ENCODE measurements around the gene YEATS2. TPM values are rescaled to one million over a fixed set of nuclear protein-coding genes. Genes with fewer than 3 reads are reported as not detected.

The YEATS2 gene
- total RNA-seq, 4 donors from 2014 or later: 15.4 to 54.7 (median 40.6) TPM

DNA sequence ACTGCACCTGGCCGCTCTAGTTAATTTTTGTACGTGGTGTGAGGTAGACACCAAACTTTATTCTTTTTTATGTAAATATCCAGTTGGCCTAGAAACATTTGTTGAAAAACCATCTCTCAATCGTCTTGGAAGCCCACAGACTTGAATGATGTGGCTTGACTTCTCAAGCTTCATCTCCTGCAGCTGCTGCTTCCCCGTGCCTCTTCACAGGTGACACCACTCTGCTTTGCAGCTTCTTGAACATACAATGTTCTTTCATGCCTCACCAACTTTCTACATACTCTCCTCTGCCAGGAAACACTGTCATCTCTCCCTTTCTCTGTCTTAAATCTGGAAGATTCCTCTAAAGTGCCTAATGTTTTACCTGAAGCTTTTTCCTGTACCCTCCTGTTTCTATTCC lies 92.2 kb downstream of the YEATS2 start:
- no peaks in the 10 kb centered on the region for H3K36me3 ChIP-seq
- intact Hi-C loops (cut with DNase I; ENCODE audit: low total_unique reads): no loop called here
- TF ChIP-seq POLR2A (IDR thresholded peaks at IDR 0.05) (no peak), CTCF (IDR thresholded peaks at IDR 0.05) (no peak)
- no peaks in the 10 kb centered on the region for H3K9me3 ChIP-seq
- DNase-seq: no peak
- H3K27me3 ChIP-seq: no peaks in the 10 kb centered on the region
- H3K4me3 ChIP-seq: no peak overlapping the region
- no peaks in the 10 kb centered on the region for H3K4me1 ChIP-seq
- no peak overlapping the region for H3K27ac ChIP-seq

GRCh38 chr3:183790700-183791099 lies 93.1 kb downstream of the YEATS2 start:
- H3K9me3 ChIP-seq: no peaks in the 10 kb centered on the region
- H3K4me3 ChIP-seq: no peak overlapping the region
- H3K27me3 ChIP-seq: no peaks in the 10 kb centered on the region
- no peak for TF ChIP-seq CTCF (IDR thresholded peaks at IDR 0.05)
- intact Hi-C loops (cut with DNase I; ENCODE audit: low total_unique reads): no loop called here
- H3K4me1 ChIP-seq: no peaks in the 10 kb centered on the region
- DNase-seq: no peak
- H3K27ac ChIP-seq: no peak overlapping the region
- H3K36me3 ChIP-seq: no peaks in the 10 kb centered on the region

GRCh38 chr3:183792976-183793375 lies 95.4 kb downstream of the YEATS2 start:
- Histone ChIP-seq H3K9me3 (no peaks in the 10 kb centered on the region), H3K36me3 (no peaks in the 10 kb centered on the region), H3K4me3 (no peak overlapping the region), H3K27me3 (no peaks in the 10 kb centered on the region), H3K4me1 (no peaks in the 10 kb centered on the region), H3K27ac (no peak overlapping the region)
- DNase-seq: no peak
- intact Hi-C loops (cut with DNase I; ENCODE audit: low total_unique reads): no loop called here
- TF ChIP-seq CTCF (IDR thresholded peaks at IDR 0.05) (no peak), POLR2A (IDR thresholded peaks at IDR 0.05) (no peak)

DNA sequence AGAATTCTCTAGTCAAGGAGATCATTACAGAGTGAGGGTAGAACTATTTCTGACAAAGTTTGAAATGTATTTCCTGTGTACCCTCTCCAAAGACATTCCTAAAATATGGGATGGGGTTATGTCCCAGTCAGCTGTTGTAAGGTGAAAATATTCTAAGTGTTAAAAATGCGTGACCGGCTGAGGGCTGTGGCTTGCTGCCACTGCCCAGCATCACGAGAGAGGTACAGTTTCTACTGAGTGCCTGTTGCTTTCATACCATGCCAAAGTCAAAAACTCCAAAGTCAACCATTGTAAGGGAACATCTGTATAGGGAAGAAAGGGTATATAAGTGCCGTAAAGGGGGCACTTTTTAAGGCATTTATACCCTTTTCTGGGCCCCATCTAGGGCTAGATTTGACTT lies 96.9 kb downstream of the YEATS2 start:
- DNase-seq: no peak
- Histone ChIP-seq H3K9me3 (no peaks in the 10 kb centered on the region), H3K4me3 (no peak overlapping the region), H3K27me3 (no peaks in the 10 kb centered on the region), H3K27ac (no peak overlapping the region), H3K36me3 (no peaks in the 10 kb centered on the region), H3K4me1 (no peaks in the 10 kb centered on the region)
- TF ChIP-seq POLR2A (IDR thresholded peaks at IDR 0.05) (no peak), CTCF (IDR thresholded peaks at IDR 0.05) (no peak)
- intact Hi-C loops (cut with DNase I; ENCODE audit: low total_unique reads): no loop called here

GRCh38 chr3:183796372-183796771 lies 98.8 kb downstream of the YEATS2 start:
- TF ChIP-seq POLR2A (IDR thresholded peaks at IDR 0.05) (no peak), CTCF (IDR thresholded peaks at IDR 0.05) (no peak)
- no peak overlapping the region for H3K4me3 ChIP-seq
- intact Hi-C loops (cut with DNase I; ENCODE audit: low total_unique reads): no loop called here
- H3K27ac ChIP-seq: no peak overlapping the region
- DNase-seq: no peak
- no peaks in the 10 kb centered on the region for H3K9me3 ChIP-seq
- no peaks in the 10 kb centered on the region for H3K4me1 ChIP-seq
- no peaks in the 10 kb centered on the region for H3K36me3 ChIP-seq
- H3K27me3 ChIP-seq: no peaks in the 10 kb centered on the region

Measured in uterus (tissue), 4 donors.